Esophagus (tissue), 2 donors: ENCODE measurements around the gene LGR6. TPM values are rescaled to one million over a fixed set of nuclear protein-coding genes. Genes with fewer than 3 reads are reported as not detected.

ENCODE experiments used
- H3K27ac ChIP-seq, 2 donors: one replicate each; pipeline ENCODE4 v1.5.1; 2013; ENCODE audit warnings: low read depth in 2 of 2, mild to moderate bottlenecking in 2 of 2, inconsistent platforms in 1 of 2, low read length in 1 of 2, moderate library complexity in 1 of 2
- H3K27me3 ChIP-seq, 2 donors: one replicate each; pipeline ENCODE4 v1.6.1; 2013; ENCODE audit warnings: low read length in 2 of 2, control low read depth in 1 of 2, mild to moderate bottlenecking in 1 of 2; ENCODE audit not compliant: insufficient read depth in 2 of 2, control insufficient read depth in 1 of 2
- H3K36me3 ChIP-seq, 2 donors: one replicate each; pipeline ENCODE4 v1.6.1; 2013; ENCODE audit warnings: low read length in 1 of 2; ENCODE audit not compliant: control insufficient read depth in 2 of 2, insufficient read depth in 2 of 2
- H3K4me1 ChIP-seq, 2 donors: one replicate each; pipeline ENCODE4 v1.6.1; 2013; ENCODE audit warnings: low read length in 1 of 2; ENCODE audit not compliant: control insufficient read depth in 2 of 2, insufficient read depth in 2 of 2
- H3K4me3 ChIP-seq, 2 donors: one replicate each; pipeline ENCODE4 v1.5.1; 2013; ENCODE audit warnings: low read length in 2 of 2, mild to moderate bottlenecking in 2 of 2, low read depth in 1 of 2, moderate library complexity in 1 of 2
- H3K9me3 ChIP-seq, 2 donors: one replicate each; pipeline ENCODE4 v1.6.1; 2013; ENCODE audit warnings: mild to moderate bottlenecking in 2 of 2, low read depth in 1 of 2, low read length in 1 of 2, moderate library complexity in 1 of 2; ENCODE audit not compliant: control insufficient read depth in 2 of 2, insufficient read depth in 1 of 2
- WGBS, 2 donors: extraction: QIAGEN DNeasy Blood & Tissue Kit; methylation state at CpG; one replicate each; pipeline ENCODE4 v1.1.7; 2013; 5-methylcytosine and 5-hydroxymethylcytosine counted together
- polyA plus RNA-seq, 2 donors: library from polyadenylated mRNA; stranded (reverse); fragments of 200-250 nt; gene quantifications; one replicate each; pipeline ENCODE4 v1.2.3, GENCODE V29; 2013
- donor health status: healthy with polysubstance abuse.
- donor health status: Bipolar disorder and iron deficiency.

Gene LGR6
- polyA plus RNA-seq, 2 donors, result 4.2 to 6.3 TPM

GRCh38 chr1:202268032-202268431 lies 74.4 kb downstream of the LGR6 start:
- Histone ChIP-seq H3K4me3 (no peak overlapping the region), H3K27ac (no peak overlapping the region), H3K9me3 (no peaks in the 10 kb centered on the region), H3K4me1 (no peaks in the 10 kb centered on the region), H3K27me3 (no peaks in the 10 kb centered on the region), H3K36me3 (no peaks in the 10 kb centered on the region)
- 57 to 68% methylated on average over 12 to 13 of the region's 13 CpGs for WGBS, 2 donors

GRCh38 chr1:202268817-202269216 lies 75.2 kb downstream of the LGR6 start:
- Histone ChIP-seq H3K4me3 (no peak overlapping the region), H3K27ac (no peak overlapping the region), H3K36me3 (no peaks in the 10 kb centered on the region), H3K4me1 (no peaks in the 10 kb centered on the region), H3K9me3 (no peaks in the 10 kb centered on the region), H3K27me3 (no peaks in the 10 kb centered on the region)
- 78 to 84% methylated on average over 5 of the region's 5 CpGs for WGBS, 2 donors

DNA sequence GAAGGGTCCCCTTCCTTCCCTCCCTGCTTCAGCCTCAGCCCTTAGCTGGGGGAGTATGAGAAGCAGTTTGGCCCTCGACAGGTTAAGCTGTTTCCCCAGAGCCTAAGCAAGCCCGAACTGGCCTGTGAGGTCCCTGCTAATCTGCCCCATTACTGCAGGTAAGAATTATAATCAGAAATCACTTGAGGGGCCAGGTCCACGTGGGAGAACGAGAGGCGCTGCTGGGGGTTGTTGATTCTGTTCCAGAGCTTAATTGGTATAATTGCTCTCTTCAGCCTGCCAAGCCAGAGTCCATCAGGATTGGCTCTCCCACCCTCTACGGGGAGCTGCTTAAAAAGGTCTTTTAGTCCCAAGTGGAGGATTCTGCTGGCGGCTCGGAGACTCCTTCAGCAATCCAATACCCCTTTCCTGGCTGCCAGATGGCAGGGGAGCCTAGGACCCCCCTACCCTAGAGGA lies 77.3 kb downstream of the LGR6 start:
- 36 to 40% methylated on average over 8 of the region's 8 CpGs for WGBS, 2 donors
- Histone ChIP-seq H3K4me1 (no peaks in the 10 kb centered on the region), H3K36me3 (no peaks in the 10 kb centered on the region), H3K4me3 (no peak overlapping the region), H3K27me3 (no peaks in the 10 kb centered on the region), H3K9me3 (no peaks in the 10 kb centered on the region), H3K27ac (no peak overlapping the region)

GRCh38 chr1:202272103-202272845 lies 78.7 kb downstream of the LGR6 start:
- no peaks in the 10 kb centered on the region for H3K36me3 ChIP-seq
- H3K27me3 ChIP-seq, result no peaks in the 10 kb centered on the region
- H3K4me3 ChIP-seq, result no peak overlapping the region
- no peak overlapping the region for H3K27ac ChIP-seq
- no peaks in the 10 kb centered on the region for H3K9me3 ChIP-seq
- 84 to 87% methylated on average over 8 of the region's 8 CpGs for WGBS, 2 donors
- H3K4me1 ChIP-seq, result no peaks in the 10 kb centered on the region

- H3K27ac ChIP-seq, result no peak overlapping the region
- no peaks in the 10 kb centered on the region for H3K9me3 ChIP-seq
- no peaks in the 10 kb centered on the region for H3K4me1 ChIP-seq
- no peak overlapping the region for H3K4me3 ChIP-seq
- H3K36me3 ChIP-seq, result no peaks in the 10 kb centered on the region
- no peaks in the 10 kb centered on the region for H3K27me3 ChIP-seq
- 75 to 87% methylated on average over 1 of the region's 1 CpG for WGBS, 2 donors
These were observed 81.0 kb downstream of the LGR6 start for GRCh38 chr1:202274611-202275010.

- no peak overlapping the region for H3K4me3 ChIP-seq
- no peak overlapping the region for H3K27ac ChIP-seq
- 92 to 97% methylated on average over 3 of the region's 3 CpGs for WGBS, 2 donors
These were observed 81.6 kb downstream of the LGR6 start for GRCh38 chr1:202275061-202275770.

GRCh38 chr1:202276081-202276715 lies 82.6 kb downstream of the LGR6 start:
- no peak overlapping the region for H3K27ac ChIP-seq
- 92 to 93% methylated on average over 11 of the region's 11 CpGs for WGBS, 2 donors
- H3K4me3 ChIP-seq, result no peak overlapping the region
- no peaks in the 10 kb centered on the region for H3K9me3 ChIP-seq
- no peaks in the 10 kb centered on the region for H3K27me3 ChIP-seq
- H3K4me1 ChIP-seq, result no peaks in the 10 kb centered on the region
- no peaks in the 10 kb centered on the region for H3K36me3 ChIP-seq

More at GRCh38 chr1:202275061-202275770, 81.6 kb downstream of the LGR6 start:
- H3K27me3 ChIP-seq, result no peaks in the 10 kb centered on the region
- H3K36me3 ChIP-seq, result no peaks in the 10 kb centered on the region
- H3K9me3 ChIP-seq, result no peaks in the 10 kb centered on the region
- no peaks in the 10 kb centered on the region for H3K4me1 ChIP-seq

- Histone ChIP-seq H3K27me3 (no peaks in the 10 kb centered on the region), H3K4me3 (no peak overlapping the region), H3K4me1 (no peaks in the 10 kb centered on the region), H3K9me3 (no peaks in the 10 kb centered on the region), H3K36me3 (no peaks in the 10 kb centered on the region), H3K27ac (no peak overlapping the region)
- WGBS, 2 donors, result 96 to 100% methylated on average over 3 of the region's 3 CpGs
These were observed 83.3 kb downstream of the LGR6 start for GRCh38 chr1:202276920-202277319.

DNA sequence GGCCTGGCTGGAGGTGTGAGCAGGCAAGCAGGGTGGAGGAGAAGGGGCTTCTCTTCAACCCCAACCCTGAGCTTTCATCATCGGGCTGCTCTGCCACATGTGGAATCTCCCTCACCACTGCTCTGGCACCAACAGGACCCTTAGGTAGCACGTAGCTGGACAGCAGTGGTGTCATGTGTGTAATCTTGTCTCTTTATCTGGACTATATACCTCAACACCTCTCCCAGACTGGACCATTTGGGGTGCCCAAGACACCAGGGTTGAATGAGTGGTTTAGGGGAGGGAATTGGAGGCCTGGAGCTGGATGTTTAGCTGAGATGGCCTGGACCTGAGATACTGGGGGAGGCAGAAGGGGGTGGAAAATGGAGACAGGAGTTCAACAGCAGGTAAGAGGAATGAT lies 85.2 kb downstream of the LGR6 start:
- no peak overlapping the region for H3K4me3 ChIP-seq
- 91 to 92% methylated on average over 2 of the region's 2 CpGs for WGBS, 2 donors

More for the DNA sequence above, 85.2 kb downstream of the LGR6 start:
- Histone ChIP-seq H3K36me3 (no peaks in the 10 kb centered on the region), H3K27ac (no peak overlapping the region), H3K9me3 (no peaks in the 10 kb centered on the region), H3K4me1 (peaks cover 3% of the 10 kb centered on the region in 2 donors), H3K27me3 (no peaks in the 10 kb centered on the region)
